GF-D8 (cell line): ENCODE data around the gene ICAM5.
"Not testable (repeated sequence)": the region's sequence is repeated elsewhere in the genome, so short reads cannot be mapped to it uniquely, and the experiment has no call there.

Experiments used
- DNase-seq: peaks from one replicate; lab custom pipeline; 2025; lab: John Stamatoyannopoulos, UW

Gene ICAM5, protein sequence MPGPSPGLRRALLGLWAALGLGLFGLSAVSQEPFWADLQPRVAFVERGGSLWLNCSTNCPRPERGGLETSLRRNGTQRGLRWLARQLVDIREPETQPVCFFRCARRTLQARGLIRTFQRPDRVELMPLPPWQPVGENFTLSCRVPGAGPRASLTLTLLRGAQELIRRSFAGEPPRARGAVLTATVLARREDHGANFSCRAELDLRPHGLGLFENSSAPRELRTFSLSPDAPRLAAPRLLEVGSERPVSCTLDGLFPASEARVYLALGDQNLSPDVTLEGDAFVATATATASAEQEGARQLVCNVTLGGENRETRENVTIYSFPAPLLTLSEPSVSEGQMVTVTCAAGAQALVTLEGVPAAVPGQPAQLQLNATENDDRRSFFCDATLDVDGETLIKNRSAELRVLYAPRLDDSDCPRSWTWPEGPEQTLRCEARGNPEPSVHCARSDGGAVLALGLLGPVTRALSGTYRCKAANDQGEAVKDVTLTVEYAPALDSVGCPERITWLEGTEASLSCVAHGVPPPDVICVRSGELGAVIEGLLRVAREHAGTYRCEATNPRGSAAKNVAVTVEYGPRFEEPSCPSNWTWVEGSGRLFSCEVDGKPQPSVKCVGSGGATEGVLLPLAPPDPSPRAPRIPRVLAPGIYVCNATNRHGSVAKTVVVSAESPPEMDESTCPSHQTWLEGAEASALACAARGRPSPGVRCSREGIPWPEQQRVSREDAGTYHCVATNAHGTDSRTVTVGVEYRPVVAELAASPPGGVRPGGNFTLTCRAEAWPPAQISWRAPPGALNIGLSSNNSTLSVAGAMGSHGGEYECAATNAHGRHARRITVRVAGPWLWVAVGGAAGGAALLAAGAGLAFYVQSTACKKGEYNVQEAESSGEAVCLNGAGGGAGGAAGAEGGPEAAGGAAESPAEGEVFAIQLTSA

DNA sequence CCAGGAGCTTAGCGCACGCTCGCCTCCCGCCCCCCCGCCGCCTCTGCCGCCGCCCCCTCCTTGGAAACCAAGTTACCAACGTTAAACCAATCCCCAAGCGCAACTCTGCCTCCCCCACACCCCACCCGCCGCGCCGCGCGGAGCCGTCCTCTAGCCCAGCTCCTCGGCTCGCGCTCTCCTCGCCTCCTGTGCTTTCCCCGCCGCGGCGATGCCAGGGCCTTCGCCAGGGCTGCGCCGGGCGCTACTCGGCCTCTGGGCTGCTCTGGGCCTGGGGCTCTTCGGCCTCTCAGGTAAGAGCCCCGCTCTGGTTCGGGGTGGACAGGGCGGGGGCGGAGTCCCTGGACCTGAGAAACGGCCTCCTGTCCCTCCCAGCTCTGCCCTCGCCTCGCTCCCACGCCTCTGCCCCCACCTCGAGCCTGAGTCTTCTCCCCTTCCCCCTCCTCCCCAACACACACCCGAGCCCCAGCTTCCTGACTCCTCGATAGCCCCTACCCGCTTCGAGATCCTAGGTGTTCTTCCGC lies at the start of gene ICAM5:
ICAM5 (plus strand) TSS at position 117 of the 521 bp plus-strand sequence; CDS start at position 209, 92 bp downstream.
- peak; percentile 54 for DNase-seq

DNA sequence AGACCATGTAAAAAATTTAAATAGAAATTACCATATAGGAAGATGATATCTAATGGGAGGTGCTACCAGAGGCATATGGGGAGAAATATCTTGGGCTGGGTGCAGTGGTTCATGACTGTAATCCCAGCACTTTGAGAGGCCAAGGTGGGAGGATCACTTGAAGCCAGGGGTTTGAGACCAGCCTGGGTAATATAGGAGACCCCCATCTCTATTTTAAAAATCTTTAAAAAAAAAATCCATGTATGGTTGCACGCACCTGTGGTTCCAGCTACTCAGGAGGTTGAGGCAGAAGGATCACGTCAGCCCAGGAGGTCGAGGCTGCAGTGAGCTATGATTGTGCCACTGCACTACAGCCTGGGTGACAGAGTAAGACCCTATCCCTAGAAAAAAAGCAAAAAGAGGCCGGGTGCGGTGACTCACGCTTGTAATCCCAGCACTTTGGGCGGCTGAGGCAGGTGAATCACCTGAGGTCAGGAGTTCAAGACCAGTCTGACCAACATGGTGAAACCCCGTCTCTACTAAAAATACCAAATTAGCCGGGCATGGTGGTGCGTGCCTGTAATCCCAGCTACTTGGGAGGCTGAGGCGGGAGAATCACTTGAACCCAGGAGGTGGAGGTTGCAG lies 47.8 kb upstream of the ICAM5 start:
- DNase-seq: not testable (repeated sequence)

DNA sequence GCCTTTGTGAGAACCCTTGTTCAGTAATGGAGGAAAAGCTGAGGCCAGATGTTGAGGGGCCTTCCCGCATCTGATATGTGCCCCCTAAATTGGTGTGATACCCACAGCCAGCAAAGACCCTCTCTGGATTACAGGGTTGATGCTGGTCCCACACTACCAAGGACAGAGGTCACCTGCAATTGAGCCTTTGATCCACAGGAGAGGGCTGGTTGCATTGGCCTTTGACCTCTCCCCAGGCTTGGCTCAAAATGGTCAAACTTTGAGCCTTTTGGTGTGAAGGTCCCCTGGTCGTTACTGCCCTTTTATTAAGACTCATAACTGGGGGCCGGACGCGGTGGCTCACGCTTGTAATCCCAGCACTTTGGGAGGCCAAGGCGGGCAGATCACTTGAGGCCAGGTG lies 46.1 kb upstream of the ICAM5 start:
- DNase-seq: no peak

DNA sequence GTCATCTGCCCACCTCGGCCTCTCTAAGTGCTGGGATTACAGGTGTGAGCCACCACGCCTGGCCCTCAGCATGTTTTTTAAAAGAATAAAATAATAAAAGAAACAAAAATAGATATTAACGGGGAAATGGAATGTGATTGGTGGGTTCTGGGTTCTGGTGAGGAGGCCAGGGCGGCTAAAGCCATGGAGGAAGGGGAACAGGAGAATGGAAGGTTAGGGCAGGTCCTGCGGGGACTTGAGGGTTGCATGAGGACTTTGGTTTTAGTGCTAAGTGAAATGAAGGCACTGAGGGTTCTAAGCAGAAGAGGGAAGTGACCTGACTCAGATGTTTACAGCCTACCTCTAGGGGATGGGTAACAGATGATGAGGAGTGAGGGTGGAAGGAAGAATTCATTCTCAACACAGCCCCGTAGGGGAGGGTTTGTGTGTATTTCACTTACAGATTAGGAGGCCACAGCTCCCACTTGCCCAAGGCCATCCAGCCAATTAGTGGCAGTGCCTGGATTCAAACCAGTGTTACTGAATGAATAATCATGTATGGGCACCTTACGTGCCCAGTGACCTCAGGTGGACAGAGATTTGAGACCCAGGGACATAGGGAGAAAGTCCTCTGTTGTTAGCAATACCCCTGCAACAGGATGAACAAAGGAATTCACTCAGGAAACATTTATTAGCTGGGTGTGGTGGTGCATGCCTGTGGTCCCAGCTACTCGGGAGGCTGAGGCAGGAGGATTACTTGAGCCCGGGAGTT lies 44.4 kb upstream of the ICAM5 start:
- no peak for DNase-seq

DNA sequence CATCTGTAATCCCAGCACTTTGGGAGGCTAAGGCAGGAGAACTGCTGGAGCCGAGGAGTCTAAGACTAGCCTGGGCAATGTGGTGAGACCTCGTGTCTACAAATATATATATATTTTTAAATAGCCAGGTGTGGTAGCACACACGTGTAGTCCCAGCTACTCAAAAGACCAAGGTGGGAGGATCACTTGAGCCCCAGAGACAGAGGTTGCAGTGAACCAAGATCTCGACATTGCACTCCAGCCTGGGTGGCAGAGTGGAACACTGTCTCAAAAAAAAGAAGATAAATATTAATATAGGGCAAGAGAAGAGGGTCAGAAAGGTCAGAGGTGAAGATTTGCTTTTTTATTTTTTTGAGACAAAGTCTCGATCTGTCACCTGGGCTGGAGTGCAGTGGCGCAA lies 43.2 kb upstream of the ICAM5 start:
- DNase-seq: no peak

DNA sequence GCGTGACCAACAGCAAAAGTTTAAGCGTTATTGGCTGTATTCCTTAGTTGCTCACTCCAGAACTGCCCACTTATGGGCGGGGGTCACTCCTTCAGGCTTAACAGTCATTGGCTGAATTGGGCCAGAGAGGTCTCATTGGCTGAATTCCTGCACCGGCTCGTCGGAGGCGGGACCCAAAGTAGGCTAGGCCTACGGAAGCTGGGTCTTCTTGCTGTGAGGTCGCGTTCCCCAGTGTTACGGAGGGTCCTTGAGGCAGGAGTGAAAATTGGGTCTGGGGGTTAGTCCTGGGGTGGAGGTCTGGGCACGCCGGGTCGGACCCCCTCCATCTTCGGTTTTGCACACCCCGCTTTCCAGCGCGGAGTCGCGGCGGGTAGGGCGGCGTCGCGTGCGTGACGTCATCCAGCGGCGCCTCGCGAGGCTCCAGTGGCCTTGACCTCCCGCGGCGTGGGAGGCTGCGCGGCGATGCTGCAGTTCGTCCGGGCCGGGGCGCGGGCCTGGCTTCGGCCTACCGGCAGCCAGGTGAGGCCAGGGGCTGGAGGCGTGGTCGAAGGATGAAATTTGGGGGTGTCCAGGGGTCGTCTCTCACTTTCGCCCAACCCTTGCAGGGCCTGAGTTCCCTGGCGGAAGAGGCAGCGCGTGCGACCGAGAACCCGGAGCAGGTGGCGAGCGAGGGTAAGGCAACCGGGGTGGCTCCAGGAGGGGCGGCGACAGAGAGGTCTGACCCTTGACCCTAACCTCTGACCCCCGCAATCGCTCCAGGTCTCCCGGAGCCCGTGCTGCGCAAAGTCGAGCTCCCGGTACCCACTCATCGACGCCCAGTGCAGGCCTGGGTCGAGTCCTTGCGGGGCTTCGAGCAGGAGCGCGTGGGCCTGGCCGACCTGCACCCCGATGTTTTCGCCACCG lies 37.7 kb upstream of the ICAM5 start, which contains the start of gene MRPL4:
MRPL4 (plus strand) TSS at position 423 of the 903 bp plus-strand sequence; CDS start at position 463, 40 bp downstream.
- DNase-seq: peak; percentile 95

DNA sequence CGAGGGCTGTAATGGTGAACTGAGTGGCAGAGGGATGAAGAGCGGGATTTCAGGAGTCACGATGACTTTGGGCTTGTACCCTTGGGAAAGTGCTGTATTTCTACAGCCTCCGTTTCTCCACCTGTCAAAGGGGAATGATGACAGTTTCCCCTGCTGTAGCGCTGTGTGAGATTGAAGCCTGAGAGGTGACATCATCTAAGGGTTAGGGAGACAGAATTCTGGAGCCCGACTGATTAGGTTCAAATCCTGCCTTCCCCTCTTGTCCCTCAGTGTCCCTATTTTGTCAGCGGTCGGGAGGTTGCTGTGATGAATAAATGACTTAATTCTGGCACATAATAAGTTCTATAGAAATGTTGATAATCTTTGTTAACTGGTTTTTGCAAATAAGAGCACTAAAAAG lies 37.0 kb upstream of the ICAM5 start:
- DNase-seq: no peak

DNA sequence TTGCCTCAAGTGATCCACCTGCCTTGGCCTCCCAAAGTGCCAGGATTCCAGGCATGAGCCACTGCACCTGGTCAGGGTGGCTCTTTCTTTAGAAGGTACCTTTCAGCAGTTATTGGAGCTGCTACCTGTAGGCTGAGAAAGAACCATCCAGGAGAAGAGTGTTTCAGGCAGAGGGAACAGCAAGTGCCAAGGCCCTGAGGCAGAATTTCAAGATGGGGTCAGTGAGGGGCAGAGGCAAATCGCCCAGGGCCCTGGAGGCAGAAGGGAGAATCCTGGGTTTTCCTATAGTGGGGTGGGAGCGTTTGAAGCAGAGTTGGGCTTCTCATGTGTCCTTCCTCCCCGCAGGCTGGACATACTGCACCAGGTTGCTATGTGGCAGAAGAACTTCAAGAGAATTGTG lies 35.5 kb upstream of the ICAM5 start:
- no peak for DNase-seq

DNA sequence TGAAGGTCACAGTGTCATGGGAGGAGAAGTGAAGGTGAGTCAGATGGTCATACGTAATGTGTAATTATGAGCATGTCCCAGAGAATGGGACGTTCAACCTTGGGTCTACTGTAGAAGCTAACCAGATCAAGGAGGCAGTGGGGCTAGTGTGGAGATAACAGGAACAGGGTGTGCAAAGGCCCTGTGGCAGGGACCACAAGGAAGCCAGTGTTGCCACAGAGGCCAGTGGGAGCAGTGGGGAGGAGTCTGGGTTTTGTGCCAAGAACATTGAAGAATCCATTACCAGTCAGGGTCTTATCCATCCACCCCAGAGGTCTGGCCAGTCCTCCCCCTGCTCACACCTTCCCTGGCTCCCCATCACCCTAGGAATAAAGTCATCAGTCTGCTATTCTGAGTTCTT lies 34.4 kb upstream of the ICAM5 start:
- no peak for DNase-seq

DNA sequence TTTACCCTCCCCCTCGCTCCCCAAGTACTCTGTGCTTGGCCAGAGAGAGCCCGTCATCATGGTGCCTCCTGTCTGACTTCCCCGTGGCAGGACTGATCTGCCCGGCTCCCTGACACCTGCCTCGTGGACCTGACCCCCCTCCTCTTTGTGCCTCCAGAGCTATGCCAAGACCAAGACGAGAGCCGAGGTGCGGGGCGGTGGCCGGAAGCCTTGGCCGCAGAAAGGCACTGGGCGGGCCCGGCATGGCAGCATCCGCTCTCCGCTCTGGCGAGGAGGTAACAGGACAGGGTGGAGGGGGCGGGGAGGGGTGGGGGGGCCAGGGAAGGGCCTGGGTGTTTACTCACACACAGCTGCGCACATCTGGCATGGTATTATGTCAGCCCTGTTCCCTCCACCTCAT lies 33.2 kb upstream of the ICAM5 start:
- no peak for DNase-seq

DNA sequence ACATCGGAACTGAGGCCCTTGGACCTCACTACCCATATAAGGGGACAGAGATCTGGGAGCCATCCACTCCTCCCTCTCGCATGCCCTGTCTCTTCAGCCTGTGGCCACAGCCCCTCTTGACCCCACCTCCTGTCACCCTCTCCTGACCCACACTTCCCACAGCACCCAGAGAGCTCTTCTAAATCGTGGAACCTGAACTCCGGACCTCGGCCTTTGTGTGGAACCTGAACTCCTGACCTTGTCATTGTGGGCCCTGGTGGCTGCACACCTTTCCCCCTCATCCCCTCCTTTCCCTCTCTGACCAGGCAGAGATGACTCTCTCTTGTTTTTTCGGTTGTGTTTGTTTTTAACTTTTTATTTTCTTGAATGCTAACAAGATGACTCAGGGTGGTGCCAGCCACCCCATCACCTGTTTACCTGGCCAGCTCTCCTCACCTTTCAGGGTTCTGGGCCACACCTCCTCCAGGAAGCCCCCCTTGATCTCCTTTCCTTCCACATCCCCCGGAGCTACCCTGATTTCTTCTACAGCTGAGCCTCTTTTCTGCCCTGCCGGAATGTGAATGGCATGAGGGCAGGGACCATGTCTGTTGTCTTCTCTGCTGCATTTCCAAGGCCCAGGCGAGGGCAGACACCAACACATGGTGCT lies 32.7 kb upstream of the ICAM5 start:
- no peak for DNase-seq

DNA sequence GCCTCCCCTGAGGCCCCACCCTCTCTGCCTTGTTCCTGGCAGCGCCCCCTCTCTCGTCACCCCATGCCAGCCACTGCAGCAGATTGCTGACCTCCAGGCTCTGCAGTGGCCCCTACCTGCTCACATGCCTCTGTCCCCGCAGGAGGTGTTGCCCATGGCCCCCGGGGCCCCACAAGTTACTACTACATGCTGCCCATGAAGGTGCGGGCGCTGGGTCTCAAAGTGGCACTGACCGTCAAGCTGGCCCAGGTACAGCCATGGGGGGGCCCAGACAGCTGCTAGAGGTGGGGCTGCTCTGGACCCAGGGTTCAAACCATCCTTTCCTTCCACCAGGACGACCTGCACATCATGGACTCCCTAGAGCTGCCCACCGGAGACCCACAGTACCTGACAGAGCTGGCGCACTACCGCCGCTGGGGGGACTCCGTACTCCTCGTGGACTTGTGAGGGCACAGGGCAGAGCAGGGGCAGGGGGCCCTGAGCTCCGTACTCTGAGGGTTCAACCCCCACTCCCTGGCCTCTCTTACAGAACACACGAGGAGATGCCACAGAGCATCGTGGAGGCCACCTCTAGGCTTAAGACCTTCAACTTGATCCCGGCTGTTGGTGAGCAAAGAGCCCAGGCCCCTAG lies 31.6 kb upstream of the ICAM5 start:
- DNase-seq: no peak

DNA sequence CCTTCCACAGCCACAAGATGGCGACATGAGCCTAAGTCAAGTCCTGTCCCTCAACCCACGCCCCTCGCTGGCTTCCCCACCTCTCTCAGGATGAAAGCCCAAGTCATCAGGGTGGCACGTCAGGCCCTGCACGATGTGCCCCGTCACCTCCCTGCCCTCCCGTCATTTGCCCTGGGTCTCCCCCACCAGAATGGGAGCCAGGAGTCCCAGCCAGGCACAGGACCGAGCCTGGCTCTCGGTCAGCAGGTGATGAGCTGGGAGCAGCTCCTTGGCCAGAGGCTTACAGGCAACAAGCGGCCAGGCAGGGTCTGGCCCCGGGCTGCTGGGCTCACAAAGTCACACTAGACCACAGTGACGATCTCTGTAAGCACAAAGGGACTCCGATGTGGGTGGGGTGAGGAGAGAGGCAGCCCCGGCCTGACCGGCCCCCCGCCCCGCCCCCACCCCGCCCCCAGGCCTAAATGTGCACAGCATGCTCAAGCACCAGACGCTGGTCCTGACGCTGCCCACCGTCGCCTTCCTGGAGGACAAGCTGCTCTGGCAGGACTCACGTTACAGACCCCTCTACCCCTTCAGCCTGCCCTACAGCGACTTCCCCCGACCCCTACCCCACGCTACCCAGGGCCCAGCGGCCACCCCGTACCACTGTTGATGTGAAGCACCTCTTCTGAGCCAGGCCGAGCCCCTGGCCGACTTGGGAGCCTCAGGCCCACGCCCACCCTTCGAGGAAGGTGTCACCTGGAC lies 30.4 kb upstream of the ICAM5 start:
- no peak for DNase-seq

DNA sequence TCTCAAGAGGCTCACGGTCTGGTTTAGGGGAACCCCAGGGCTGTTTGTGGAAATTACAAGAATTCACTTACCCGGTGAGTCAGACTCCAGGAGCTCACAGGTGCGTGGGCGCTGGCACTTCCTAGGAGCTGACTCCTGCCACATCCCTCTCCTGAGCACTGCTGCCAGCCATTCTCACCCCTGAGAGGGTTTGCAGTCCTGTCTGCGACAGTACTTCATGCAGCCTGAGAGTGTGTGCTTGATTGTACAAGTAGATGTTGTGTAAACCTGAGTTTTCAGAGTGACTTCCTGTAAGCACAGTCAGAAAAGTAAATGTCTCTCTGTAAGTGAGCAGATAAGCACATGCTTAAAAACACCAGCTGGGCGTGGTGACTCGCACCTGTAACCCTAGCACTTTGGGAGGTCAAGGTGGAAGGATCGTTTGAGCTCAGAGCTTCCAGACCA lies 29.6 kb upstream of the ICAM5 start:
- no peak for DNase-seq

DNA sequence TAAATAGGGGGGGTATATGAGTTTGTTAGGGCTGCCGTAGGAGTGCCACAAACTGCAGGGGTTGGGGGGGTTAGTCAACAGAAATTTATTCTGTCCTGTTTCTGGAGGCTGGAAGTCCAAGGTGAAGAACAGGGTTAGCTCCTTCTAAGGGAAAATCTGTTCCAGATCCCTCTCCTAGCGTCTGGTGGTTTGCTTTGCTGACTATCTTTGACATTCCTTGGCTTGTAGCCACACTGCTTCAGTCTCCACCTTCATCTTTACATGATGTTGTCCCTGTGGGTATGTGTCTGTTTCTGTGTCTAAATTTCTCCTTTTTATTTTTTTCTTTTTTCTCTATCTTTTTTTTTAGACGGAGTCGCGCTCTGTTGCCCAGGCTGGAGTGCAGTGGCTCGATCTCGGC lies 27.0 kb upstream of the ICAM5 start:
- no peak for DNase-seq

DNA sequence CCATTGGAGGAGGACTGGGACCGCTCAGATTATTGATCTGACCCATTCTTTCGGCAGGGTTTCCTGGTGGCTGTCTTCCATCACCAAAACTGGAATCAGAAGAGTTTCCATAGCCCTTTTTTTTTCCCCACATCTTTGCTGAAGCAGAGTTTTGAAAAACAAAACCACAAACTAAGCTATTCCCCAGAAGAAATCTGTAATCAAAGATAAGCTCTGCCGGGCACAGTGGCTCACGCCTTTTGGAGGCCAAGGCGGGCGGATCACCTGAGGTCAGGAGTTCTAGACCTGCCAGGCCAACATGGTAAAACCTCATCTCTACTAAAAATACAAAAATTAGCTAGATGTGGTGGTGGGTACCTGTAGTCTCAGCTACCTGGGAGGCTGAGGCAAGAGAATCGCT lies 23.0 kb upstream of the ICAM5 start:
- DNase-seq: no peak

DNA sequence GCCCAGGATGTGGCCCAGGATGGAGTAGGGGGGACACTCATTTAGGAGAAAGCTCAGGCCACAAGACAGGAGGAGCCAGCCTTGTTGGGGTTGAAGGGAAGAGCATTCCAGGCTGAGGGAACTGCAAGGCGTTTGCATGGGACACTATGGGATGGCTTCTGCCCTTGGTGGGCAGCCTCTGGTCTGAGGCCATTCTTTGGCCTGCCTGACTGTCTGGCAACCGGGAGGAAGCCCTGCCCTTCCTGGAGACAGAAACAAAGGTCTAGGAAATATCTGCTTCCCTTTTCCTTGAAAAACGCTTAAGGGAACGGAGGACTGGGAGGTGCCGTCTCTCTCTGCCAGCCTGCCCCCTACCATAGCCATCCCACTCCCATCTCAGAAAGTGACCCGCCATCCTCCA lies 21.7 kb upstream of the ICAM5 start:
- no peak for DNase-seq

DNA sequence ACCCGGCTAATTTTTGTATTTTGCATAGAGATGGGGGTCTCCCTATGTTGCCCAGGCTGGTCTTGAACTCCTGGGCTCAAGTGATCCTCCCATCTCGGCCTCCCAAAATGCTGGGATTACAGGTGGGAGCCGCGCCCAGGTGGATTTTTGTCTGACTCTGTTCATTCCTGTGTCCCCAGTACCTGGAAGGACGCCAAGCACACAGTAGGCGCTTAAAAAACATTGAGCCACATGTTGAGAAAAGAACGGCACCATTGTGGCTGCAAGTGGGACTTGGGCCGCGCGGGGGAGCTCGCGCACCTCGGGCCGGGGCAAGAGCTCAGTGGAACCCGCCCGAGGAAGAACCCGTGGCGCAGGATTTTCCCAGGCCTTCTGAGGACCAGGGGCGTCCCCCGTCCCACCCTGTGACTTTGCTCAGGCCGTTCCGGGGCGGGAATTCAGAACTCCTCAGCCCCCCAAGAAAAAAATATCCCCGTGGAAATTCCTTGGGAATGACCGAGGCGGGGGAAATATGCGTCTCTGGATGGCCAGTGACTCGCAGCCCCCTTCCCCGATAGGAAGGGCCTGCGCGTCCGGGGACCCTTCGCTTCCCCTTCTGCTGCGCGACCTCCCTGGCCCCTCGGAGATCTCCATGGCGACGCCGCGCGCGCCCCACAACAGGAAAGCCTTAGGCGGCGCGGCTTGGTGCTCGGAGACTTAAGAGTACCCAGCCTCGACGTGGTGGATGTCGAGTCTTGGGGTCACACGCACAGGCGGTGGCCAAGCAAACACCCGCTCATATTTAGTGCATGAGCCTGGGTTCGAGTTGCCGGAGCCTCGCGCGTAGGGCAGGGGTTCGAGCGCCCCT lies 20.2 kb upstream of the ICAM5 start:
- peak; percentile 48 for DNase-seq
